Left ventricle myocardium inferior (tissue), 1 donor: Measurements from ENCODE around the gene LTBP4. TPM values are rescaled to one million over a fixed set of nuclear protein-coding genes. Genes with fewer than 3 reads are reported as not detected.
"Not testable (repeated sequence)": the region's sequence is repeated elsewhere in the genome, so short reads cannot be mapped to it uniquely, and the experiment has no call there.

Experiments
- DNase-seq: peaks from one replicate; pipeline ENCODE4 v3.0.0-alpha.2; 2020
- H3K27ac ChIP-seq: fragments of 200-600 bp; replicated peaks from 2 replicates; pipeline ENCODE4 v1.8.0; 2021
- H3K27me3 ChIP-seq: fragments of 200-600 bp; 2 replicates; pipeline ENCODE4 v1.8.0; 2021; ENCODE audit warnings: low read depth
- H3K36me3 ChIP-seq: fragments of 200-600 bp; 2 replicates; pipeline ENCODE4 v1.8.0; 2021
- H3K4me1 ChIP-seq: fragments of 200-600 bp; 2 replicates; pipeline ENCODE4 v1.8.0; 2021
- H3K4me3 ChIP-seq: fragments of 200-600 bp; 2 replicates; pipeline ENCODE4 v1.8.0; 2021; ENCODE audit warnings: mild to moderate bottlenecking, moderate library complexity
- H3K9me3 ChIP-seq: fragments of 200-600 bp; replicated peaks from 2 replicates; pipeline ENCODE4 v1.8.0; 2021
- intact Hi-C: fragments of 100-400 bp; cut with micrococcal nuclease; formaldehyde crosslinking; loops from one replicate; pipeline ENCODE4 v1.11.0; 2022
- total RNA-seq: library from RNA; stranded (reverse); fragmentation: NEBNext Ultra II Directional; extraction: Animal tissue kit (Norgen Biotek cat#: 25700); gene quantifications from one replicate; pipeline ENCODE4 v1.2.1, GENCODE V29; 2021
- TF ChIP-seq, protein P1 (sequence below): fragments of 200-600 bp; IDR thresholded peaks from 2 replicates; pipeline ENCODE4 v1.8.0; 2021; ENCODE audit warnings: antibody characterized with exemption, mild to moderate bottlenecking, borderline replicate concordance
- donor health status: DM: no; HTN: yes; CAD: no; lungs with severe emphysema.

LTBP4 gene
- total RNA-seq, 1 donor from 2014 or later: 260 TPM

DNA sequence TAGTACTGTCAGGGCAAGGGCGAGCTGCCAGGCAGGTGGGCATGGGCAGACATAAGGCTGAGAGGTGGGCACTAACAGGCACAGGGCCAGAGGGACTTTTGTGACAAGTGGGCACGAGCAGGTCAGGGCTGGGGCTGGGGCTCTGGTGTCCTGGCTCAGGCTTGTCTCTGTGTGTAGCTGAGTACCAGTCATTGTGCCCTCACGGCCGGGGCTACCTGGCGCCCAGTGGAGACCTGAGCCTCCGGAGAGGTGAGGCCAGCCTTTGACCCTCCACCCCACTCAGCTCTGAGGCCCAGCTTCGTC lies 21.6 kb downstream of the LTBP4 start:
- Histone ChIP-seq H3K9me3 (no peaks in the 10 kb centered on the region), H3K4me3 (no peak overlapping the region), H3K4me1 (peaks cover 12% of the 10 kb centered on the region), H3K27ac (no peak overlapping the region), H3K36me3 (peaks cover 88% of the 10 kb centered on the region), H3K27me3 (no peaks in the 10 kb centered on the region)
- TF ChIP-seq, protein P1, sequence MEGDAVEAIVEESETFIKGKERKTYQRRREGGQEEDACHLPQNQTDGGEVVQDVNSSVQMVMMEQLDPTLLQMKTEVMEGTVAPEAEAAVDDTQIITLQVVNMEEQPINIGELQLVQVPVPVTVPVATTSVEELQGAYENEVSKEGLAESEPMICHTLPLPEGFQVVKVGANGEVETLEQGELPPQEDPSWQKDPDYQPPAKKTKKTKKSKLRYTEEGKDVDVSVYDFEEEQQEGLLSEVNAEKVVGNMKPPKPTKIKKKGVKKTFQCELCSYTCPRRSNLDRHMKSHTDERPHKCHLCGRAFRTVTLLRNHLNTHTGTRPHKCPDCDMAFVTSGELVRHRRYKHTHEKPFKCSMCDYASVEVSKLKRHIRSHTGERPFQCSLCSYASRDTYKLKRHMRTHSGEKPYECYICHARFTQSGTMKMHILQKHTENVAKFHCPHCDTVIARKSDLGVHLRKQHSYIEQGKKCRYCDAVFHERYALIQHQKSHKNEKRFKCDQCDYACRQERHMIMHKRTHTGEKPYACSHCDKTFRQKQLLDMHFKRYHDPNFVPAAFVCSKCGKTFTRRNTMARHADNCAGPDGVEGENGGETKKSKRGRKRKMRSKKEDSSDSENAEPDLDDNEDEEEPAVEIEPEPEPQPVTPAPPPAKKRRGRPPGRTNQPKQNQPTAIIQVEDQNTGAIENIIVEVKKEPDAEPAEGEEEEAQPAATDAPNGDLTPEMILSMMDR: no peak
- intact Hi-C loops: no loop called here
- DNase-seq: no peak

DNA sequence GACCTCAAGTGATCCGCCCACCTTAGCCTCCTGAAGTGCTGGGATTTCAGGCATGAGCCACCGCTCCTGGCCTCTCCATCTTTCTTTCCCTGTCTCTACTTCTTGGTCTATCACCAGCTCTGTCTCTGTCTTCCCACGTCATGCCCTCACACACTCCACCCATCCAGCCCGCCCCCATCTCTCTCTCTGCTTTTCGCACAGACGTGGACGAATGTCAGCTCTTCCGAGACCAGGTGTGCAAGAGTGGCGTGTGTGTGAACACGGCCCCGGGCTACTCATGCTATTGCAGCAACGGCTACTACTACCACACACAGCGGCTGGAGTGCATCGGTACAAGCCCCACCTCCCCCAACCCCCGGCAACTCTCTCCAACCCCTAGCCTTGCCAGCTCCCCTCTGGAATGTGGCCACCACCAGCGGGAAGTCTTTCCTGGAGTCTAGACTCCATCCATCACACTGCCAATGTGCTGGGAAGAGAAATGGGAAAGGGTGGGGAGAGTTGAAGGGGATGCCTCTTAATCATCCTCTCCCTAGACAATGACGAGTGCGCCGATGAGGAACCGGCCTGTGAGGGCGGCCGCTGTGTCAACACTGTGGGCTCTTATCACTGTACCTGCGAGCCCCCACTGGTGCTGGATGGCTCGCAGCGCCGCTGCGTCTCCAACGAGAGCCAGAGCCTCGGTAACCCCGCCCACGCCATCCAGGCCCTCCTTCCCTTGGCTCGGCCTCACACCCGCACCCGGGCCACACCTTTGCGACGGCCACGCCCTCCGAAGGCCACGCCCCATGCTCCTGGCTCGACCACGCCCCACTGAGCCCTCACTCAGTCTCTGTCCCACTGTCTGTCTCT lies 22.5 kb downstream of the LTBP4 start:
- Histone ChIP-seq H3K36me3 (peaks cover 91% of the 10 kb centered on the region), H3K27me3 (no peaks in the 10 kb centered on the region), H3K4me1 (peaks cover 12% of the 10 kb centered on the region), H3K4me3 (no peak overlapping the region), H3K9me3 (no peaks in the 10 kb centered on the region), H3K27ac (no peak overlapping the region)
- DNase-seq: no peak
- intact Hi-C loops: no loop called here
- TF ChIP-seq, protein P1: no peak

DNA sequence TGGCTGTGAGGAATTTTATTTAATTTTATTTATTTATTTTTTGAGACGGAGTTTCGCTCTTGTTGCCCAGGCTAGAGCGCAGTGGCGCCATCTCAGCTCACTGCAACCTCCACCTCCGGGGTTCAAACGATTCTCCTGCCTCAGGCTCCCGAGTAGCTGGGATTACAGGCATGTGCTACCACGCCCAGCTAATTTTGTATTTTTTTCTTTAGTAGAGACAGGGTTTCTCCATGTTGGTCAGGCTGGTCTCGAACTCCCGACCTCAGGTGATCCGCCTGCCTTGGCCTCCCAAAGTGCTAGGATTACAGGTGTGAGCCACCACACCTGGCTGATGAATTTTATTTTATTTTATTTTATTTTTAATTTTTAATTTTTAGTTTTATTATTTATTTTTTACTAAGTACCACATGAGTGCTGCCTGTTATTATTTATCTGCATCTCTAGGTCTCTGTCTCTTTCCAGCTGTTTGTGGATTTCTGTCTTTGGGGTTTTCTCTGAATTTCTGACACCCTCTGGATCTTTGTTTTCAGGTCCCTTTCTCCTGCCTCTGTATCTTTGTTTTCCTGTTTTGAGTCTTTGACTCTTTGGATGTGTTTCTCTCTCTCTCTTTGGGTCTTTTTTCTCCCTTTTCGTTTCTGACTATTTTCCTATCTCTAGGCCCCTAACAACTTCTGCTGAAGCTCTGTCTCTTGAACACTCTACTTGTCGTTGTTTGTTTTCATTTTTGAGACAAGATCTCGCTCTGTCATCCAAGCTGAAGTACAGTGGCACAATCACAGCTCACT lies 23.4 kb downstream of the LTBP4 start:
- H3K27ac ChIP-seq, intact Hi-C loops, H3K27me3 ChIP-seq, H3K4me1 ChIP-seq, DNase-seq, H3K4me3 ChIP-seq, H3K9me3 ChIP-seq: not testable (repeated sequence)
- peaks cover 90% of the 10 kb centered on the region for H3K36me3 ChIP-seq

DNA sequence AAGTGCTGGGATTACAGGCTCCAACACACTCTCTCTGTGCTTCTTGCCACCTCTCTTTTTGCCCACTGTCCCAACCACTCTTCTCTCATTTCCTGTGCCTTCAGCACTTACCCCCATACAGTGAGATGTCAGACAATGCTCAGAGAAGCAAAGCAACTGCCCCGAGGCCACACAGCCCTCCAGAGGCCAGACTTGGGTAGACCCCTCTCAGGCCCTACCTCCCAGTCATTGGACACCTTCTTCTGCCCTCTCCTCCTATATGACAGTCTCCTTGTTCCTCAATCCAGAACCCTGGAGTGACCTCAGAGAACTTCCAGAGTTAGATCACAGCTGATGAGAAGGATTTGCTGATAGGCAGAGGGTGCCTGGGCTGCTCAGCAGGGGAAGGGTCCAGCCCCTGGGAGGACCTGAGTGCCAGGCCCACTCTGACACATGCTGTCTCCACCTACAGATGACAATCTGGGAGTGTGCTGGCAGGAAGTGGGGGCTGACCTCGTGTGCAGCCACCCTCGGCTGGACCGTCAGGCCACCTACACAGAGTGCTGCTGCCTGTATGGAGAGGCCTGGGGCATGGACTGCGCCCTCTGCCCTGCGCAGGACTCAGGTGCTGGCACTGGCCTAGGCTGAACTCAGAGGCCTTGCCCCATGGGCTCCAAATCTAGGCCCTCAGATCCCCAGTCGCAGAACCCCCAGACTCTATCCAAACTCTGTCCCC lies 24.4 kb downstream of the LTBP4 start:
- TF ChIP-seq, protein P1: no peak
- Histone ChIP-seq H3K27ac (peak overlapping the region; percentile 8), H3K9me3 (no peaks in the 10 kb centered on the region), H3K4me3 (no peak overlapping the region), H3K27me3 (no peaks in the 10 kb centered on the region), H3K36me3 (peaks cover 87% of the 10 kb centered on the region), H3K4me1 (no peaks in the 10 kb centered on the region)
- intact Hi-C loops: no loop called here
- DNase-seq: no peak

DNA sequence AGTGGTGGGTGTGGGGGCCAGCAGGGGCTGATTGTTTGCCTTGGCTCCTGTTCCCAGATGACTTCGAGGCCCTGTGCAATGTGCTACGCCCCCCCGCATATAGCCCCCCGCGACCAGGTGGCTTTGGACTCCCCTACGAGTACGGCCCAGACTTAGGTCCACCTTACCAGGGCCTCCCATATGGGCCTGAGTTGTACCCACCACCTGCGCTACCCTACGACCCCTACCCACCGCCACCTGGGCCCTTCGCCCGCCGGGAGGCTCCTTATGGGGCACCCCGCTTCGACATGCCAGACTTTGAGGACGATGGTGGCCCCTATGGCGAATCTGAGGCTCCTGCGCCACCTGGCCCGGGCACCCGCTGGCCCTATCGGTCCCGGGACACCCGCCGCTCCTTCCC lies 25.7 kb downstream of the LTBP4 start:
- intact Hi-C loops: no loop called here
- DNase-seq: no peak

More for the DNA sequence above, 25.7 kb downstream of the LTBP4 start:
- TF ChIP-seq, protein P1: no peak
- Histone ChIP-seq H3K27ac (no peak overlapping the region), H3K9me3 (no peaks in the 10 kb centered on the region), H3K36me3 (peaks cover 73% of the 10 kb centered on the region), H3K27me3 (no peaks in the 10 kb centered on the region), H3K4me1 (peaks cover 8% of the 10 kb centered on the region), H3K4me3 (no peak overlapping the region)
